Uterus (tissue), 4 donors: ENCODE measurements around the gene STING1. TPM values are rescaled to one million over a fixed set of nuclear protein-coding genes. Genes with fewer than 3 reads are reported as not detected.
"Not testable (repeated sequence)": the region's sequence is repeated elsewhere in the genome, so short reads cannot be mapped to it uniquely, and the experiment has no call there.

Experiments used
- DNase-seq, 2 donors: peaks; one replicate each; pipeline ENCODE4 v3.0.0-alpha.2; 2019 to 2020
- H3K27ac ChIP-seq, 2 donors: fragments of 200-600 bp; sonication (generic); 1 replicate in 1 of 2; 2 replicates in 1 of 2; pipeline ENCODE4 v1.5.1; 2016 to 2018
- H3K27me3 ChIP-seq, 2 donors: fragments of 200-600 bp; sonication (generic); one replicate each; pipeline ENCODE4 v1.5.1; 2018 to 2019; ENCODE audit warnings: control low read depth in 1 of 2
- H3K36me3 ChIP-seq, 2 donors: fragments of 200-600 bp; sonication (generic); one replicate each; pipeline ENCODE4 v1.5.1; 2019; ENCODE audit warnings: control low read depth in 1 of 2
- H3K4me1 ChIP-seq, 2 donors: fragments of 200-600 bp; sonication (generic); one replicate each; pipeline ENCODE4 v1.5.1; 2018 to 2019; ENCODE audit warnings: control low read depth in 1 of 2
- H3K4me3 ChIP-seq, 2 donors: fragments of 200-600 bp; sonication (generic); 1 replicate in 1 of 2; 2 replicates in 1 of 2; pipeline ENCODE4 v1.5.1; 2018 to 2019; ENCODE audit warnings: mild to moderate bottlenecking in 1 of 2
- H3K9me3 ChIP-seq, 2 donors: fragments of 200-600 bp; sonication (generic); one replicate each; pipeline ENCODE4 v1.5.1; 2019; ENCODE audit warnings: control low read depth in 1 of 2
- CTCF ChIP-seq, 4 experiments: fragments of 200-600 bp in 2 of 4; fragments of 450-650 bp in 2 of 4; sonication (generic) in 2 of 4; IDR thresholded peaks; one replicate each; pipeline ENCODE4 v1.5.1; 2016 to 2019; ENCODE audit warnings: antibody characterized with exemption in 4 of 4, mild to moderate bottlenecking in 2 of 4, moderate library complexity in 1 of 4
- POLR2A ChIP-seq, 2 donors: fragments of 450-650 bp; IDR thresholded peaks; one replicate each; pipeline ENCODE4 v1.6.1; 2016; ENCODE audit warnings: antibody characterized with exemption in 2 of 2, mild to moderate bottlenecking in 1 of 2, moderate library complexity in 1 of 2
- intact Hi-C: fragments of 100-400 bp; cut with DNase I; formaldehyde crosslinking; loops from one replicate; pipeline ENCODE4 v1.15.1; 2023; ENCODE audit warnings: low total_unique reads
- total RNA-seq, 4 donors: library from RNA; depleted of rRNA in 3 of 4; stranded (reverse); fragments of >200 nt in 3 of 4; gene quantifications; one replicate each; pipeline versions ENCODE4 v1.1.0 to v1.2.4, GENCODE V29; 2014 to 2023
- donor health status: DM: yes; HTN: yes; CAD: no.

The STING1 gene
- total RNA-seq, 4 donors from 2014 or later, result 16.9 to 90.1 (median 48.5) TPM

- no peaks in the 10 kb centered on the region for H3K9me3 ChIP-seq
- TF ChIP-seq CTCF (IDR thresholded peaks at IDR 0.05) (no peak), POLR2A (IDR thresholded peaks at IDR 0.05) (no peak)
- intact Hi-C loops, result no loop called here
- no peaks in the 10 kb centered on the region for H3K36me3 ChIP-seq
- no peaks in the 10 kb centered on the region for H3K4me1 ChIP-seq
- DNase-seq, result no peak
- no peak overlapping the region for H3K4me3 ChIP-seq
- no peaks in the 10 kb centered on the region for H3K27me3 ChIP-seq
- H3K27ac ChIP-seq, result no peak overlapping the region
These were observed 38.6 kb downstream of the STING1 start for GRCh38 chr5:139443831-139444453.

GRCh38 chr5:139440416-139440815 lies 42.1 kb downstream of the STING1 start:
- H3K4me3 ChIP-seq, H3K4me1 ChIP-seq, H3K9me3 ChIP-seq, intact Hi-C loops, H3K27me3 ChIP-seq, H3K27ac ChIP-seq, DNase-seq, H3K36me3 ChIP-seq: not testable (repeated sequence)

- H3K27me3 ChIP-seq, result no peaks in the 10 kb centered on the region
- DNase-seq, result peak; percentile 94 to 95
- H3K4me1 ChIP-seq, result no peaks in the 10 kb centered on the region
- H3K27ac ChIP-seq, result peak within 1 kb of the TSS; percentile 94 to 98
- H3K4me3 ChIP-seq, result peak within 1 kb of the TSS; percentile 87 to 92
- no peaks in the 10 kb centered on the region for H3K9me3 ChIP-seq
- no peaks in the 10 kb centered on the region for H3K36me3 ChIP-seq
- TF ChIP-seq POLR2A (IDR thresholded peaks at IDR 0.05) (peak in 1 of 2 donors; percentile 38), CTCF (IDR thresholded peaks at IDR 0.05) (peak in 2 of 4 experiments; percentile 17 to 34)
- intact Hi-C loops, result no loop called here
These were observed 43.3 kb downstream of the STING1 start, which contains the start of gene DNAJC18 for GRCh38 chr5:139439013-139439903. Gene DNAJC18, minus strand, starts transcription at chr5:139439525. Its CDS starts 80 bp downstream, at chr5:139439445.

- intact Hi-C loops, result no loop called here
- peak overlapping the region; percentile 94 to 98 for H3K27ac ChIP-seq
These were observed 43.9 kb downstream of the STING1 start for GRCh38 chr5:139438707-139439012.

GRCh38 chr5:139435676-139436075 lies 46.9 kb downstream of the STING1 start:
- TF ChIP-seq CTCF (IDR thresholded peaks at IDR 0.05) (no peak), POLR2A (IDR thresholded peaks at IDR 0.05) (no peak)
- DNase-seq, result no peak
- H3K4me3 ChIP-seq, result no peak overlapping the region
- intact Hi-C loops, result no loop called here
- no peaks in the 10 kb centered on the region for H3K9me3 ChIP-seq
- no peaks in the 10 kb centered on the region for H3K36me3 ChIP-seq
- H3K4me1 ChIP-seq, result no peaks in the 10 kb centered on the region
- no peak overlapping the region for H3K27ac ChIP-seq
- no peaks in the 10 kb centered on the region for H3K27me3 ChIP-seq

More at GRCh38 chr5:139438707-139439012, 43.9 kb downstream of the STING1 start:
- Histone ChIP-seq H3K4me1 (no peaks in the 10 kb centered on the region), H3K9me3 (no peaks in the 10 kb centered on the region), H3K36me3 (no peaks in the 10 kb centered on the region), H3K4me3 (peak overlapping the region; percentile 87 to 92), H3K27me3 (no peaks in the 10 kb centered on the region)
- no peak for DNase-seq
- no peak for TF ChIP-seq CTCF (IDR thresholded peaks at IDR 0.05)
- TF ChIP-seq POLR2A (IDR thresholded peaks at IDR 0.05), result no peak
